ENCODE results near the gene VIPR2. TPM values are rescaled to one million over a fixed set of nuclear protein-coding genes. Genes with fewer than 3 reads are reported as not detected.

VIPR2 gene
- total and polyA plus RNA-seq, 2 of the 13 experiments (the other 11 are each of a cell fraction or from before 2014, with no cell fraction given), result not detected

- no peak for TF ChIP-seq ARID3A (IDR thresholded peaks at IDR 0.05; ENCODE audit: low read depth, low read length)
- no peak for TF ChIP-seq ZNF33A (CRISPR knock-in tag; IDR thresholded peaks at IDR 0.05; ENCODE audit: borderline replicate concordance)
- no peak for TF ChIP-seq MTERF4 (CRISPR knock-in tag; IDR thresholded peaks at IDR 0.05)
- no peak for TF ChIP-seq ZNF776 (CRISPR knock-in tag; IDR thresholded peaks at IDR 0.05)
- no peak for TF ChIP-seq NFAT5 (CRISPR knock-in tag; IDR thresholded peaks at IDR 0.05)
- TF ChIP-seq NR0B2 (CRISPR knock-in tag; IDR thresholded peaks at IDR 0.05), result no peak
- no peak for TF ChIP-seq KDM5A (IDR thresholded peaks at IDR 0.05; ENCODE audit: borderline replicate concordance, low read length)
- TF ChIP-seq ZNF724P (CRISPR knock-in tag; IDR thresholded peaks at IDR 0.05; ENCODE audit: borderline replicate concordance), result no peak
Measured at GRCh38 chr7:159127691-159128642, 16.7 kb downstream of the VIPR2 start (continued).
